Suprapubic skin (tissue), 3 donors: ENCODE measurements around the gene UBE2R2.
"Not testable (repeated sequence)": the region's sequence is repeated elsewhere in the genome, so short reads cannot be mapped to it uniquely, and the experiment has no call there.

Experiments
- POLR2AphosphoS5 ChIP-seq, 3 donors: sonication (generic); formaldehyde crosslinking; IDR thresholded peaks; one replicate each; pipeline ENCODE4 v1.6.1; 2017; ENCODE audit warnings: antibody characterized with exemption in 3 of 3
- TF ChIP-seq, protein P1 (sequence below), 2 donors: fragments of 200-600 bp in 1 of 2; fragments of 450-650 bp in 1 of 2; sonication (generic) in 1 of 2; IDR thresholded peaks; one replicate each; pipeline ENCODE4 v1.5.1; 2016 to 2019; ENCODE audit warnings: antibody characterized with exemption in 2 of 2, mild to moderate bottlenecking in 1 of 2, moderate library complexity in 1 of 2

DNA sequence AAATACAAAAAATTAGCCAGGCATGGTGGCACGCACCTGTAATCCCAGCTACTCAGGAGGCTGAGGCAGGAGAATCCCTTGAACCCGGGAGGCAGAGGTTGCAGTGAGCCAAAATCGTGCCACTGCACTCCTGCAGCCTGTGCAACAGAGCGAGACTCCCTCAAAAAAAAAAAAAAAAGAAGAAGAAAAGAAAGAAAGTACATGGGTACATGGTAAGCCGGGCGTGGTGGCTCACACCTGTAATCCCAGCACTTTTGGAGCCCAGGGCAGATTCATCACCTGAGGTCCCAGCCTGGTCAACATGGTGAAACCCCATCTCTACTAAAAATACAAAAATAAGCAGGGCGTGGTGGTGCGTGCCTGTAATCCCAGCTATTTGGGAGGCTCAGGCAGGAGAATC is 46.1 kb downstream of the UBE2R2 start:
- not testable (repeated sequence) for TF ChIP-seq POLR2AphosphoS5 (IDR thresholded peaks at IDR 0.05)
- TF ChIP-seq, protein P1, sequence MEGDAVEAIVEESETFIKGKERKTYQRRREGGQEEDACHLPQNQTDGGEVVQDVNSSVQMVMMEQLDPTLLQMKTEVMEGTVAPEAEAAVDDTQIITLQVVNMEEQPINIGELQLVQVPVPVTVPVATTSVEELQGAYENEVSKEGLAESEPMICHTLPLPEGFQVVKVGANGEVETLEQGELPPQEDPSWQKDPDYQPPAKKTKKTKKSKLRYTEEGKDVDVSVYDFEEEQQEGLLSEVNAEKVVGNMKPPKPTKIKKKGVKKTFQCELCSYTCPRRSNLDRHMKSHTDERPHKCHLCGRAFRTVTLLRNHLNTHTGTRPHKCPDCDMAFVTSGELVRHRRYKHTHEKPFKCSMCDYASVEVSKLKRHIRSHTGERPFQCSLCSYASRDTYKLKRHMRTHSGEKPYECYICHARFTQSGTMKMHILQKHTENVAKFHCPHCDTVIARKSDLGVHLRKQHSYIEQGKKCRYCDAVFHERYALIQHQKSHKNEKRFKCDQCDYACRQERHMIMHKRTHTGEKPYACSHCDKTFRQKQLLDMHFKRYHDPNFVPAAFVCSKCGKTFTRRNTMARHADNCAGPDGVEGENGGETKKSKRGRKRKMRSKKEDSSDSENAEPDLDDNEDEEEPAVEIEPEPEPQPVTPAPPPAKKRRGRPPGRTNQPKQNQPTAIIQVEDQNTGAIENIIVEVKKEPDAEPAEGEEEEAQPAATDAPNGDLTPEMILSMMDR (IDR thresholded peaks at IDR 0.05): not testable (repeated sequence)
